HG02870 (cell line): ENCODE measurements around the gene STARD10.

Experiments
- ATAC-seq: cut with Tn5 transposase; IDR thresholded peaks from one replicate; pipeline ENCODE4 v1.9.1; 2021; ENCODE audit warnings: mild to moderate bottlenecking, moderate library complexity; ENCODE audit not compliant: unreplicated experiment

STARD10 gene

GRCh38 chr11:72750086-72750485 lies 43.8 kb downstream of the STARD10 start:
- ATAC-seq: no peak

DNA sequence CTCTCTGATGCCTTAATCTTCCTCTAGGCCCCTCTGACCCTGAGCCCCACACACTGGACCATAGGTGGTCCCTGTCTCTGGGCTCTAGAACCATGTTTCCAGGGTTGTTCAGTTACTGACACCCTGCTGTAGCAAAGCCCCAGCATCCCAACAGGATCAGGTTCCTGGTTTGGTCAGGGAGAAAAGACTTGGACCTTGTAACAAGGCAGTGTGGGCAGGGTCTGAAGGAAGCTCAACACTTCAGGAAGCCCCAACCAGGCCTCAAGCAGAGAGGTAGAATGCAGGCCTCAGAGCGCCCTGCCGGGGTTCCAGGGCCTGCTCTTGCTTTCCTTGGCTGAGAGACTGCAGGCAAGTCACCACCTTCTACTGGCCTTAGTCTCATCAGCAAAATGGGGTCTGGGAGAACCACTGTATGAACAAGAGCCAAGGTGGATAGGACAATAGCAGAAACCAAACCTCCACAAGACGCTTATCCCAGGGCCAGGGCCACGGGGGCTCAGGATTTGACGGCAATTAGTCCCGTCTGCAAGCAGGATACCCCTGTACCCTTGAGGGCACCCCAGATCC lies 46.5 kb downstream of the STARD10 start:
- ATAC-seq: no peak

- no peak for ATAC-seq
These were observed 47.0 kb downstream of the STARD10 start for GRCh38 chr11:72746821-72747220.

GRCh38 chr11:72745925-72746550 lies 47.8 kb downstream of the STARD10 start:
- no peak for ATAC-seq

- ATAC-seq: no peak
These were observed 48.3 kb downstream of the STARD10 start for GRCh38 chr11:72745511-72745910.

- ATAC-seq: no peak
These were observed 49.4 kb downstream of the STARD10 start for GRCh38 chr11:72744474-72744873.

- peak; percentile 38 for ATAC-seq
These were observed 50.3 kb downstream of the STARD10 start for GRCh38 chr11:72743321-72744221.

GRCh38 chr11:72742513-72743320 lies 51.1 kb downstream of the STARD10 start:
- no peak for ATAC-seq

GRCh38 chr11:72741849-72742512 lies 51.9 kb downstream of the STARD10 start:
- ATAC-seq: no peak

DNA sequence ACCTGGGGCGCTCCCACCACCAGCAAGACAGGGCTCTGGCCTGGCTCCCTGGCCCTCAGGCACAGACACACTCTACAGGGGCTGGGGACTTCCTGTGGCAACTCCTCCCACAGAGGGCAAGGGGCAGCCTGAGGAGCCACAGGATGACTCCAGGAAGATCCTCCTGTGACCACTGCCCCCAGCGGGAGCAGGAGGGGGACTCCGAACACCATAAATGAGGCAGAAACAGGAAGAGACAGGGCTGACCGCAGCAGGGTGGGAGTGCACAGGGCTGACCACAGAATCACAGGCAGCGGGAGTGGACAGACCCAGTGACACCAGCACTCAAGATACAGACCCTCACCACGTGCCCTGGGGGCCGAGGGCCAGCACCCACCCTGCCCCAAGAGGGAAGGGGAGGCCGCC lies 52.4 kb downstream of the STARD10 start:
- ATAC-seq: no peak

DNA sequence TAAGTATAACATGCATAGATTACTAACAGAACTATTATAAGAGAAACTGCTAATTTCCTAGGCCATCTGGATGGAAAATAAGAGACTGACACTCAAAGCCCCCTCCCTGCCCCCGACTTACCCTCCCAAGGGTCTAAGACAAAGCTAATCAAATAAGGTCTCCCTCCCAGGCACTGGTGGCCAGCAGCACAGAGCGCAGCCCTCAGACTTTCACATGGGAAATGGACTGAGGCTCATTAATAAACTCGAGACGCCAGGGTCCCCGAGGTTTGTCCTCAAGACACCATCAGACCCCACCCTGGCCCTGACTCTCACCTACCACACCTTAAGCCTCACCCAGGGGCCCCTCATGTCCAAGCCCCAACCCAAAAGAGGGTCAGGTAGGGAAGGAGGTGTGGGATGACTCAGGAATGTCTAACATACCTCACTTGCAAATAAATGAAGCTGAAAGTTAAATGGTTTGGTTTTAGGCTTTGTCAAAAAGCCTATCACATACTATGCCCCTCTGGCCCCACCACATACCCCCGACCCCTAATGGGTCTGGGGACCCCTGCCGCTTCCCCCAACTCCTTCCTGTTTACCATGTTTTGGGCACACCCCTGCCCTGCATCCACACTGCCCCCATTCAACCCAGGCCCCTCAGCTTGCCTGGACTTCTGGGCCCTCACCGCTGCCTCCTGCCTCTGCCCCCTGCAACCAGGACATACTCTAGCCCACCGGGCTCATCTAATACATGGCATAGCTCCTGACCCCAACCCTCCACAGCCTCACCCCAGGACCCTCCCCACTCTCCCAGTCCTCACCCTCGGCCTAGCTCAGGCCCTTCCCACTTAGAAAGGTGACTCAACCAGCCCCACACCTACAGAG lies 53.1 kb downstream of the STARD10 start:
- no peak for ATAC-seq

DNA sequence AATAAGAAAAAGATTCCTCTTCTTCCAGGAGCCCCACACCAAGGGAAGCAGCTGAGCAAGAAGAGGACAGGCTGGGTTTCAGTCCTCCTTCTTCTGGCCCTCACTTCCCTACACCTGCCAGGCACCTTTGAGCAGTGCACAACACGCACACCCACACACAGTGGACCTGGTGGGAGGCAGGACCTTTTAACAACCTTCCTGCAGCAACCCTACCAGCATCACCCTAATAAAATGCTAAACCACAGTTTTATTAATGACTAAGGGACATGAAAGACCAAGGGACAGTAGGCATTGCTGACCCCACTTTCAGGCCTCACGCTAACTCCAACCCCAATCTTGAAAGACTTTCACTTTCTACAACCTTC lies 53.8 kb downstream of the STARD10 start:
- ATAC-seq: no peak

DNA sequence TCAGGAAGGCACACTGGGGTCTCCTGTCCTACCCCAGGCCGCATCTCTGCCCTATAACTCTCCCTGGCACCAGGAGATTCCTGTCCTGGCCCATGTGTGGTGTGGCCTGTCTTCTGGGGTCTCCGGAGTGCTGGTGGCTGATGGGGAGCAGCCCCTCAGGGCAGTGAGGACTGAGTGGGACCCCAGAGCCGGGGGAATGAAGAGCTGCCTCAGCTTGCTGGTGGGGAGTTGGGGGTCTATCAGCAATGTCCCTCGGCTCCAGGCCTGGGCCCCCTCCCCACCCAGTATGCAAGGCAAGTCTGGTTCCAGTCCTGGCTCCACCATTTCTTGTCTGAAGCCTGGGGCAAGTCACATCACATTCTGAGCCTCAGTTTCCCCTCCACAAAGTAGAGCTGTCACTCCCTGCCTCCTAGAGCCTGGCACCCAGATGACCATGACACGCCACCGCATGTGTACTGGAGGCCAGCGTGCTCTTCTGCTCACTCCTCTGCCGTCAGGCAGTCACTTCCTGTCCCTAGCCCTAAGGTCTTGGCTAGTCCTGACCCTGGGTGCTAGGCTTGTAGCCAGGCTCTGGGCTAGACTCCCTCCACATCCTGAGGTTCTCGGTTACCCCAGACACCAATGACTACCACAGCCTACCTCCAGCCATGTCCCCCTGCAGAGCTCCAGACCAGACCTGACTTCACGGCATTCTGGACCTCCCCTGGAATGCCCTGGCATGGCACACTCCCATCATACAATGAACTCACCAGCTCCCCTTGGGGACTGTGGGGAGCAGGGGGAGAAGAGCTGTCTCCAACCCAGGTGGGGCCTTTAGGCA lies 54.4 kb downstream of the STARD10 start:
- no peak for ATAC-seq

DNA sequence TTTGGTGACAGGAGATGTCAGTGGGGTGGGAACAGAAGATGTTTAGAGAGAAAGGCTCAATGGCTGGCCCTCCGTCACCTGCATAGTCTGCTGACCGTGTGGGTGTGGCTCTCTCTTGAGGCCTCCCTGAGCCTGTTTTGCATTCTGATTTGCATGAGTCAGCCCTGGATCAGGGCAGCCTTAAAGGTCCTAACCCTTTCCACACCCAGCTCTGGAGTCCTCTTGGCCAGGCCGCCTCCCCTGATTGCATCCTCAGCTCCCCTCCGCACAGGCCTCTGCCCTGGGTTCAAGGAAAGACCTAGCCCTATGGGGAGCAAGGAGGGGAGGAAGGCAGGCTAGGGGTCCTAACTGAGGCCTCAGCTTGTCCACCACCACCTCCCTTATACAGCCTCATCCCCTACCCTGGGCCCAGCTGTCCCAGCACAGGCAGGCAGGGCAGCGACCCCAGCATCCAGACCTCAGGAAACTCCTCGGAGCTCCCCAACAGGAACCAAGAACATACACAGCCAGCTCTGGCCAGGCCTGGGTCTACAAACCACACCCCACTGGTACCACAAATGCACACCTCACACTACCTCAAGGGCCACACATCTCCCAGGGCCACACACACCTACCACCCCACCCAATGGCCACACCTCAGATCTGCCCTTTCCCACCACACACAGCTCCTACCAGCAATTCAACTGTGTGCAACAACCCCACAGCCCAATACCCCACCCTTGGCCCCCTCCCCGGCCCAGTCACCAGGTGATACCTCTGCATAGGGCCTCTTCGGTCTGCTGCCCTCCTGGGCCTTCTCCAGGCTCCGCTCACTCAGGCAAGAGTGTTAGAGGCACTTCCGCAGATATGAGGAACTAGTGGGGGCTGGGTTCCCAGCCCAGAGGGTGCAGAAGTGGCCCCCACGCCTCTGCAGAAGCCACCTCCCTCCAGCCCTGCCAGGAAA lies 55.4 kb downstream of the STARD10 start:
- ATAC-seq: no peak

GRCh38 chr11:72737336-72737735 lies 56.5 kb downstream of the STARD10 start:
- no peak for ATAC-seq

DNA sequence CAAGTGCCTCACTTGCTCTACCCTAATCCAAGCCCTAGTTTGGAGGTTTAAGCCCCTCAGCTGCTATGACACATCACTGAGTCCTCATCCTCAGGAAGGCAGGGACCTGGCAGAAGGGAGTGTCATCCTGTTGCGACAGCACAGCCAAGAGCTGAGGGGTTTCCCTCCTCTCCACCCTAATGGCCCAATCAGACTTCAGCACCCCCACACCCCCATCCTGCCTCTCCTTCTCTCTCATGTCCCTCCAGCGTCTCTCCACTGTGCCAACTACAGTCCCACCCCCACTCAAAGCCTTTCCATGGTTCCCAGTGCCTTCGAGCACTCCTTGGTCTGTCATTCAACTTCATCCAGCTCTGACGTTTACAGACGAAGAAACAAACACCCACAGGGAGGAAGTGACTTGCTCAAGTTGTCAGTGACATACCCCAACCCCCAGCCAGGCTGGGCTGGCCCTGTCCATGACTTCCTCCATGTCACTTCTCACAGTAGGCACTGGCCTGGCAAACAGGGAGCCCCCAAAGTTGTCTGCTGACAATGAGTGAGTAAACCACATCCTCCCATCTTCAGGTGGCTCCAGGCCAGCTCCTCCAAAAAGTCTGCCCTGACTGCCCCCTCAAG lies 57.3 kb downstream of the STARD10 start:
- ATAC-seq: no peak

DNA sequence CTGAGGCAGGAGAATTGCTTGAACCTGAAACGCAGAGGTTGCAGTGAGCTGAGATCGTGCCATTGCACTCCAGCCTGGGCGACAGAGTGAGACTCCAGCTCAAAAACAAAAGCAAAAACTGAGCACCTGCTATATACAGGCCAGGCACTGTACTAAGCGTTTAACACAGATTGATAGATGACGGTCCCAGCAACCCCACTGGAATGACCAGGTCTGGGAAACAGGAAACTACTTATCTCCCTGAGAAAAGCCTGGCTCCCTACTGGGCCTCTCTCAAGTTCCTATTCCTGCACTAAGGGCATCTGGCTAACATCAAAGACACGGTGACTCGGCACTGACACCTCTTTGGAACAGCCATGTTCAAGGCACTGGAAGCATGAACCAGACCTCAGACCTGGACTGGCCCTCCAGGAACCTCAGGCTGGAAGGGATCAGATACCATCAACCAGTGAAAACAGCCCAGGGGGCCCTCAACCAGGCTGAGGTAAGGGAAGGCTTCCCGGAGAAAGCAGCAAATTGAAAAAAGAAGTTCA lies 58.3 kb downstream of the STARD10 start:
- ATAC-seq: no peak
